WI38 (cell line): ENCODE results near the gene GSTM1.

Source experiments
- H3K4me3 ChIP-seq: 2 replicates; pipeline ENCODE4 v1.5.1; 2011; ENCODE audit warnings: low read depth, mild to moderate bottlenecking, control low read depth, low read length
- CTCF ChIP-seq: IDR thresholded peaks from 2 replicates; pipeline ENCODE4 v1.5.1; 2012; ENCODE audit warnings: low read depth, mild to moderate bottlenecking, control low read depth, low read length

Gene GSTM1

GRCh38 chr1:109730666-109731065 is 43.0 kb downstream of the GSTM1 start:
- no peak overlapping the region for H3K4me3 ChIP-seq
- no peak for TF ChIP-seq CTCF

GRCh38 chr1:109732390-109732881 is 44.8 kb downstream of the GSTM1 start:
- TF ChIP-seq CTCF: no peak
- no peak overlapping the region for H3K4me3 ChIP-seq

GRCh38 chr1:109733236-109733870 is 45.7 kb downstream of the GSTM1 start:
- H3K4me3 ChIP-seq: no peak overlapping the region
- no peak for TF ChIP-seq CTCF

GRCh38 chr1:109739738-109740614 is 52.4 kb downstream of the GSTM1 start:
- no peak for TF ChIP-seq CTCF
- peak overlapping the region; percentile 76 for H3K4me3 ChIP-seq

- H3K4me3 ChIP-seq: peak within 1 kb of the TSS; percentile 76
- TF ChIP-seq CTCF: no peak
These were observed 53.2 kb downstream of the GSTM1 start, which contains the start of gene GSTM3 for GRCh38 chr1:109740615-109741373. Gene GSTM3, minus strand, starts transcription at chr1:109741038. Its CDS starts 751 bp downstream, at chr1:109740287.
